ENCODE results near the gene ADORA2B.

Gene ADORA2B

GRCh38 chr17:15999141-15999973, 54.4 kb downstream of the ADORA2B start, which contains the start of the genes TTC19 and ZSWIM7:
TTC19 (plus strand) TSS chr17:15999824; CDS start chr17:15999849, 25 bp downstream.
ZSWIM7 (minus strand) TSS chr17:15999704; CDS start chr17:15999594, 110 bp downstream.
- peak; percentile 95 for DNase-seq

- peak; percentile 39 for DNase-seq
These were observed 55.3 kb downstream of the ADORA2B start for GRCh38 chr17:15999974-16000827.

DNA sequence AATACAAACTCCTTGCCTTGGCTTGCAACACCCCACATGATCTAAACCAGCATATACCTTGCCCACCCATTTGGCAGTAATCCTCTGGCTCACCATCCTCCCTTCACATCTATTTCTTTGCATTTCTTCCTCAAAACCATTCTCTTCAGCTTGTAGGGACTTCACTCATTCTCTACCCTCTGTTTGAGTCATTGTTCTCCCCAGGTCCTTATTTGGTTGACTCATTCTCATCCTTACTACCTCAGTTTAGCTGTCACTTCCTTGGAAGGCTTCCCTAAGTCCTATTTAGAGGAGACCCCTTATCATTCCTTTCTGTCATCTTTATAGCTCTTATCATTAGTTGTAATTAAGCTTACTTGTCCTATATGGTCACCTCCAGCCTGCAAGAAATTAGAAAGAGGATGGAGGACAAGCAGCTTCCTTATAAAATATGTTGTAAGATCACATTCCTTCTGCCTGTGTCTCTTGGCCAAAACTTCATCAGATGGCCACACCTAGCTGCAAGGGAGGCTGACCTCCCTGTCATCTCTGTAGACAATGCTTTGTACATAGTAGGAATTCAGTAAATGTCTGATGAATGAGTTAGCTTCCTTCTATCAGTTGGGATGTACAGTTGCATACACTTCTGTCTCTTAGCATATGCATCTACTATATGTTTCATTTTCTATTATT, 56.4 kb downstream of the ADORA2B start:
- DNase-seq, result peak; percentile 22

DNA sequence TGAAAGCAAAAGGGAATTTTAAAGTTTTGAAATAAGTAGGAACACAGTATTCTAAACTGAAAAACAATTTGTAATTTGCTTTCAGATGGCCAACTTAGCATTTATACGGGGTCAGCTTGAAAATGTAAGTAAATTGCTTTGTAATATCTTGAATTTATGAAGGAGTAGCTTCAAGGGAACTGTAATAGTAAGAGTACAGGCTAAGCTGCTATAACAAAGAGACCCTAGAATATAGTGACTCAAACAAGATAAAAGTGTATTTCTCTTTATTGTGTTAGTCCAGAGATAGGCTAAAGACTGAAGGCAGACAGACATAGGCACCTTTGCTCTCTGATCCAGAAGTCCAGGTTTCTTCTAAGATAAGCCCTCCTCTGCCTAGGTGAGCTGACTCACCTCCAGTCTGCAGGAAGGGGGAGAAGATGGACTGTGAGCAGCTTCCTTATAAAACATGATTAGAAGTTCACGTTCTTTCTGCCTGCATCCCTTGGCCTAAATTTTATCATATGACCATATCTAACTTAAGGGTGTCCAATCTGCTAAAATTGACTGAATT, 57.9 kb downstream of the ADORA2B start:
- no peak for DNase-seq

DNA sequence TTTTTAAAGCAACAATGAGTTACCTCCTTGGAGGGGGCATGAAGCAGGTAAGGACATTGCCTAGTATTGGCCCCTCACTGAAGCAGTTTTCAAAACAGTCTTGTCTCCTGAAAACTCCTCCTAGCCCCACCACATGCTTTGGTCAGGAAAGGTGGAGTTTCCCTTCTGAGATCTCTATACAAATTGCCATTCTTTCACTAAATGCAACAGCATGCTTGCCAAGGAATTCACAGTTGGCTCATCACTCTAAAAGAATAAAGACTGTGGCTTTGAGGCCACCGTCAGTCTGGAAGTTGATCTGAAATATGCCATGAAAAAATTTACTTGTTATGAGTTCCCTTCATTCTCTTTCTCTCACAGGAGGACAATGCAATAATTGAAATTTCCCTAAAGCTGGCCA, 58.9 kb downstream of the ADORA2B start:
- no peak for DNase-seq

GRCh38 chr17:16005636-16006035, 60.7 kb downstream of the ADORA2B start:
- no peak for DNase-seq

- no peak for DNase-seq
These were observed 62.5 kb downstream of the ADORA2B start for GRCh38 chr17:16007439-16007838.

- peak; percentile 79 for DNase-seq
These were observed 69.0 kb downstream of the ADORA2B start for GRCh38 chr17:16013943-16014407.

GRCh38 chr17:16019347-16019746, 74.4 kb downstream of the ADORA2B start:
- DNase-seq, result no peak

GRCh38 chr17:16023881-16024280, 79.0 kb downstream of the ADORA2B start:
- DNase-seq, result no peak

GRCh38 chr17:16025202-16025601, 80.3 kb downstream of the ADORA2B start:
- no peak for DNase-seq

All from EL (cell line).